ENCODE data around the gene GRAMD4. TPM values are rescaled to one million over a fixed set of nuclear protein-coding genes. Genes with fewer than 3 reads are reported as not detected.

Gene GRAMD4
- total RNA-seq, 1 experiment from 2014 or later: 19.8 TPM

DNA sequence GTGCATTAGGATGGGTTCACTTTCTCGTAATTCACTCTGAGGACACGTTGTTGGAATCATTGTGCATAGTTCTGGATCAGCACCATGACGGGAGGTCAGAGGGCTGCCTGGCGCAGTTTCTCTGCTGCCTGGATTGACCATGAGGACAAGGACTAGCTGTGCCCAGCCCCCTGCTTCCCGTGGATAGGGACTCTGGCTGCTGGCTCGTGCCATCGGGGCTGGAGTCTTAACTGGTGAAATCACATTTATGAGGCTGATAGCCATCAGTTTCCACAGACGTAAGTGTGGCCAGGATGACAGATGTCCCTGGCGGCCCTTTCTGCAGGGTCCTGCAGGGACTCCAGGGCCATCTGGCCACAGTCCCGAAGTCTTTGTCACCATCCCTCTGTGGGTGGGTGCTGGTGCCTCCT, 24.1 kb upstream of the GRAMD4 start:
- Mint-ChIP-seq H3K27ac (no peak overlapping the region), H3K4me3 (no peak overlapping the region), H3K36me3 (ENCODE audit: insufficient read depth in 1 of 3, low read depth in 3 of 3) (no peaks in the 10 kb centered on the region), H3K27me3 (ENCODE audit: low read depth) (no peaks in the 10 kb centered on the region), H3K4me1 (peaks cover 6 to 11% of the 10 kb centered on the region in 2 experiments), H3K9me3 (no peaks in the 10 kb centered on the region)
- DNase-seq: no peak
- Histone ChIP-seq H3K79me2 (ENCODE audit: insufficient read depth, low read length) (no peaks in the 10 kb centered on the region), H2BK20ac (ENCODE audit: low read depth, low read length, poor library complexity, severe bottlenecking) (no peak overlapping the region), H3K79me1 (ENCODE audit: insufficient read depth, low read depth, low read length, poor library complexity, severe bottlenecking) (no peaks in the 10 kb centered on the region), H3K4me1 (ENCODE audit: insufficient read depth, low read length) (peaks cover 2% of the 10 kb centered on the region; the same call in 1 of the 2 replicates), H3K56ac (ENCODE audit: insufficient read length, low read depth, low read length) (no peak overlapping the region), H2BK5ac (ENCODE audit: insufficient read length, low read length) (no peak overlapping the region), H2BK120ac (ENCODE audit: low read depth, low read length, poor library complexity, severe bottlenecking) (no peak overlapping the region), H4K91ac (ENCODE audit: insufficient read length, low read depth, low read length) (no peak overlapping the region), H3K4me2 (ENCODE audit: insufficient read depth, insufficient read length, low read length) (no peak overlapping the region), H3K27me3 (ENCODE audit: insufficient read depth, low read length) (no peaks in the 10 kb centered on the region), H3K23ac (ENCODE audit: insufficient read length, low read depth, low read length) (no peak overlapping the region), H3K23me2 (ENCODE audit: insufficient read length, low read depth, low read length, poor library complexity, severe bottlenecking) (no peaks in the 10 kb centered on the region), H4K8ac (replicated peaks; ENCODE audit: insufficient read length, low read depth, low read length) (no peak overlapping the region), H2AFZ (ENCODE audit: low read length) (no peak overlapping the region), H3K4ac (ENCODE audit: low read depth, low read length) (no peak overlapping the region), H3K14ac (ENCODE audit: insufficient read depth, low read length) (no peak overlapping the region), H2BK15ac (ENCODE audit: low read depth, low read length) (no peak overlapping the region), H3T11ph (ENCODE audit: low read length) (no peak overlapping the region), H2AK5ac (ENCODE audit: insufficient read length, low read length) (no peak overlapping the region), H4K5ac (ENCODE audit: insufficient read length, low read depth, low read length) (no peak overlapping the region), H3K18ac (ENCODE audit: insufficient read length, low read depth, low read length) (no peak overlapping the region), H2BK12ac (ENCODE audit: insufficient read length, low read depth, low read length) (no peak overlapping the region), H3K9me3 (ENCODE audit: control insufficient read depth, low read depth, low read length) (no peaks in the 10 kb centered on the region), H3K27ac (ENCODE audit: insufficient read length, low read depth, low read length) (no peak overlapping the region), H3K9ac (ENCODE audit: extremely low read depth, insufficient read length, low read length) (no peak overlapping the region), H4K20me1 (ENCODE audit: control insufficient read depth, insufficient read depth, insufficient read length) (no peaks in the 10 kb centered on the region)
- no CpG with 5 or more reads among the region's 10 CpGs for WGBS (ENCODE audit: extremely low coverage, insufficient read length, low lambda C conversion rate)
- TF ChIP-seq, protein P1, sequence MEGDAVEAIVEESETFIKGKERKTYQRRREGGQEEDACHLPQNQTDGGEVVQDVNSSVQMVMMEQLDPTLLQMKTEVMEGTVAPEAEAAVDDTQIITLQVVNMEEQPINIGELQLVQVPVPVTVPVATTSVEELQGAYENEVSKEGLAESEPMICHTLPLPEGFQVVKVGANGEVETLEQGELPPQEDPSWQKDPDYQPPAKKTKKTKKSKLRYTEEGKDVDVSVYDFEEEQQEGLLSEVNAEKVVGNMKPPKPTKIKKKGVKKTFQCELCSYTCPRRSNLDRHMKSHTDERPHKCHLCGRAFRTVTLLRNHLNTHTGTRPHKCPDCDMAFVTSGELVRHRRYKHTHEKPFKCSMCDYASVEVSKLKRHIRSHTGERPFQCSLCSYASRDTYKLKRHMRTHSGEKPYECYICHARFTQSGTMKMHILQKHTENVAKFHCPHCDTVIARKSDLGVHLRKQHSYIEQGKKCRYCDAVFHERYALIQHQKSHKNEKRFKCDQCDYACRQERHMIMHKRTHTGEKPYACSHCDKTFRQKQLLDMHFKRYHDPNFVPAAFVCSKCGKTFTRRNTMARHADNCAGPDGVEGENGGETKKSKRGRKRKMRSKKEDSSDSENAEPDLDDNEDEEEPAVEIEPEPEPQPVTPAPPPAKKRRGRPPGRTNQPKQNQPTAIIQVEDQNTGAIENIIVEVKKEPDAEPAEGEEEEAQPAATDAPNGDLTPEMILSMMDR (conservative IDR thresholded peaks at IDR 0.05): no peak

Data from H9 (cell line).